HG03159 (cell line): ENCODE data around the gene WFDC1.
"Not testable (repeated sequence)": the region's sequence is repeated elsewhere in the genome, so short reads cannot be mapped to it uniquely, and the experiment has no call there.

ENCODE experiments used
- ATAC-seq: cut with Tn5 transposase; IDR thresholded peaks from one replicate; pipeline ENCODE4 v1.9.1; 2021; ENCODE audit warnings: mild to moderate bottlenecking, moderate library complexity; ENCODE audit not compliant: unreplicated experiment

The WFDC1 gene

DNA sequence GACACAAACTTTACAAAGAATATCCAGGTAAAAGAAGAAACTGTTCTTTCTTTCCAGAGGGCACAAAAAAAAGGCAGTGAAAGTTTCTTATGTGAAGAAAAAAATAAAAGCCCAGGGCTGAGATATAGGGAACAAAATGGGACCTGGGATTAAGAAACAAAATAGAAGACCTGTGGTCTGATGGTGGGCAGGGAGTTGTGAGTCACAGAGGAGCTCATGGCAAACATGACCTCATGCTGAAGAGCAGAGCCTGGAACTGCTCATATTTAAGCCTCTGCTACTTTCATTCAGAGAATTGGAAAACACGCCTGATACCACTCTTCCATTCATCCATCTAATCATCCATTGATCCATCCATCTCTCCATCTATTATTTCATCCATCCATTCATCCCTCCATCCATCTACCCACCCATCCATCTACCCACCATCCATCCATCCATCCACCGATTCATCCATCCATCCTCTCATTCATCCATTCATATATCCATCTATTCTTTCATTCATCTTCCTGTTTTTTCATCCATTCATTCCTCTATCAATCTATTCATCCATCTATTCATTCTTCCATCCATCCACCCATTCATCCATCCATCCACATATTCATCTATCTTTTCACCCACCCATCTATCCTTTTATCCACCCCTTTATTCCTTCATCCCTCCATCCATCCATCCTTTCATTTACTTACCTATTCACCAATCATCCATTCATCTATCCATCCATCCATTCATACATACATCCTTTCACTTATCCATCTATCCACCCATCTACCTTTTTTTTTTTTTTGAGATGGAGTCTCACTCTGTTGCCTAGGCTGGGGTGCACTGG lies 30.0 kb downstream of the WFDC1 start:
- ATAC-seq, result no peak

GRCh38 chr16:84326545-84326944 lies 31.9 kb downstream of the WFDC1 start:
- no peak for ATAC-seq

- ATAC-seq, result no peak
Observed at GRCh38 chr16:84327926-84328505, 33.3 kb downstream of the WFDC1 start.

GRCh38 chr16:84329016-84329415 lies 34.3 kb downstream of the WFDC1 start:
- no peak for ATAC-seq

DNA sequence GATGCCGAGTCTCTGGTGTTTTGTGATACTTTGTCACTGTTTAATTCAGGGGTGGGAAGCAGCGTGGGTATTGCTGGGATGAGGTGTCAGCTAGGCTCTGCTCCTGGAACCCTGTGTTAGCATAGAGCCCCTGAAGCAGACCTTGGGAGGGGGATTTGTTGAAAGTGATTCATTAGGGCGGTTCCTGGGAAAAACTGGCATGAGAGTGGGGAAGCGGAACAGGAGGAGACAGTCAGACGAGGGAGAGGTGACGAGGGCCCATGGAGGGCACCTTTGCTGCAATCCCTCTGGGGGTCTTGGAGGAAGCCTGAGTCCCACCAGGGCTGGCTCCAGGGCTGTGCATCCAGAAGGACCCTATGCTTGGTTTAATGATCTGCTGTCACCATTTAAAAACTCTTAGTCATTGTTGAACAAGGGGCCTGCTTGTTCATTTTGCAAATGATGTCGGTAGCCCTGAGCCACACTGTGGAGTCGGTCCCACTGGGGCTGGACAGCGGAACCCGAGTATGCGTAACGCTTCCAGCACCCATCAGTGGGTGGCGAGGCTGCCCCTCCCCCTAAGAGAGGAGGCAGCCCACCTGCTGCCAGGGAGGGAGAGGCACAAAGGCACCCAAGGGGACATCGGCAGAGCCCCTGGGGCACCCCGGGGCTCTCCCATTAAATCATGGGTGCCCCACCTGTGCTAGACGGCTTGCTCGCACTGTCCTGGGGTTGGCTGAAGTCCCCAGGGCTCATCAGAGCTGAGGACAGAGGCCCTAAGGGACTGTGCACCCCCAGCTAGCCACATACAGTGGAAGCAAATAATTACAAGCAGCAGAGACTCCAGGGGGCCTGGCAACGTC lies 35.4 kb downstream of the WFDC1 start:
- ATAC-seq, result no peak

- ATAC-seq, result no peak
Observed at GRCh38 chr16:84330685-84331050, 36.0 kb downstream of the WFDC1 start.

DNA sequence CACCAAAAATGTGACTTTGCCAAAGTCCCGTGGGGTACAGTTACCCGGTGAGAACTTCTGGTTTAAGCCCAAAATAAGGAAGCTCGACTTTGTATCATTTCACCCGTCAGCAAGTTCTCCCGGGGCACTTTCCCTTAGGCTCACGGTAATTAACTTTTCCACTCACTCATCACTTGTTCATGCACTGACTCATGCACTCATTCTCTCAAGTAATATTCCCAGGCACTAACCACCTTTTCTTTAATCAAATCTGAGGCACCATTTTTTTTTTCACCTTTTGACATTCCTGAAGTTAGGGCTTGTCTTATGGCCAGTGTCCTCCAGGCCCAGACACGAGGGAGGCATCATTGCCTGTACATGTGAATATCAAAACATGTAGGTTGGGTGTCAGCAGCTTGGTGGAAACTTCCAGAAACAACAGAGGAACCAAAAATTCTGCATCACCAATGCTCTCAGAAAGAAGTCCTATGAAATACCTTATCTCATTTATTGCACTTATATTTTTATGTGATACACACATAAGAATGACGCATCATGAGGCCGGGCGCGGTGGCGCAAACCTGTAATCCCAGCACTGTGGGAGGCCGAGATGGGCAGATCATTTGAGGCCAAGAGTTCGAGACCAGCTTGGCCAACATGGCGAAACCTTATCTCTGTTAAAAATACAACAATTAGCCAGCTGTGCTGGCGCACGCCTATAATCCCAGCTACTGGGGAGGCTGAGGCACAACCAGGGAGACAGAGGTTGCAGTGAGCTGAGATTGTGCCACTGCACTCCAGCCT lies 37.5 kb downstream of the WFDC1 start:
- ATAC-seq, result no peak

DNA sequence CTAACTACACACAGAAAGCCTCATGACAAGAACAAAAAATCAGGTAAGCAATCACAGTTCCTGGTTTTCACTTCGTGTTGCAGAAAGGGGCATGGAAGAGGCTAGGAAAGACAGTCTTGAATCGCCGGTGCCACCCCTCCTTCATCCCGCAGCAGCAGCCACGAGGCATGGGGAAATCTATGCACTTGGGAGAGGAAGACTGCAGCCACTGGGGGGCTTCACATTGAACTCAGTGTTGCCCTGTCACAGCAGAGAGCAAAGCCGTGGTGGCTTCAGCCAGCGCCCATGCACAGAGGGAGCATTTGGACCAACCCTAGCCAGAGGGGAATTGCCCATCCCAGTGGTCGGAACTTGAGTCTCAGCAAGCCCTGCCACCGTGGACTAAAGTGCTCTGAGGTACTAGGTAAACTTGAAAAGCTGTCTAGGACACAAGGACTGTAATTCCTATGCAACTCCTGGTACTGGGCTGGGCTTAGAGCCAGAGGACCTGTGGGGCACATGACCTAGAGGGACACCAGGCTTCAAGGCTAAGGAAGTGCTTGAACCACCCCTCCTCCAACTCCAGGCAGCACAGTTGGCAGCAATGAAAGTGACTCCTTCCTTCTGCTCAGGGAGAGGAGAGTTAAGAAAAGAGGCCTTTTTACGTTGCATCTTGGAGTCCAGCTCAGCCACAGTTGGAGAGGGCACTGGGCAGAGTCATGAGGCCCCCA lies 38.5 kb downstream of the WFDC1 start:
- no peak for ATAC-seq

- no peak for ATAC-seq
Observed at GRCh38 chr16:84334058-84334457, 39.4 kb downstream of the WFDC1 start.

- ATAC-seq, result no peak
Observed at GRCh38 chr16:84334482-84334881, 39.8 kb downstream of the WFDC1 start.

- not testable (repeated sequence) for ATAC-seq
Observed at GRCh38 chr16:84337236-84337635, 42.6 kb downstream of the WFDC1 start.

DNA sequence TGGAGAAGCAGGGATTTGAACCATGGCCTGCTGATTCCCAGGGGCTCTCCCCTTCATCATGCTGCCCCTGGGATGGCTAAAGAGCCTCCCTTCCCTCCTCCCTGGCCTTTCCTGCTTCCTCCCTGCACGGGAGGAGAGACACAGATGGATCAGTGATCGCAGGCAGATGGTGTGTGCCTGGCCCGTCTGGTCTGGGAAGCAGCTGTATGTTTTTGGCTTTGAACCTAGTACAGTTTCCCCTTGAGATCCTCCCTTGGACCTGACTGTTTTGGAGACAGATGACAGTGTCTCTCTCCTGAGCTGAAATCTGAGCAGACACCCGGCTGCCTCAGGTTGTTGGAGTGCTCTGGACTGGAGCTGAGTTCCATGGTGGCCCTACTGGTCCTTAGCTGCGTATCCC lies 44.6 kb downstream of the WFDC1 start:
- no peak for ATAC-seq

DNA sequence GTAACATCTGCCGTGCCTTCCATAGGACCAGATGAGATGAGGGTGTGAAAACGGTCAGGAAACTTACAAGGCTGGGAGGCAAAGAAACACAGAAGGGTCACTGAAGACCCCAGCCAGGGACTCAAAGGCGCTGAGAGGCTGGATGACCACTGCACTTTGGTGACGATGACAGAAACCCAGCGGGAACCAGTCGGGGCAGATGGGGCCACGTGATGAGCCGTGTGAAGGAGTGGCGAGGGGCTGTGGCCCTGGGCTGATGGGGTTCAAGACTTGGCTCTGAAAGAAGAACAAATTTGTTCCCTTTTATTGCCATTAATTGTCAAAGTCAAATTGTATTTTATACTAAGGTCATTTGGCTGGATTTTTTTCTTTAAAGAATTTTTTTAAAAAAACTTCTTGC lies 45.1 kb downstream of the WFDC1 start:
- ATAC-seq, result no peak

- no peak for ATAC-seq
Observed at GRCh38 chr16:84340325-84341040, 45.8 kb downstream of the WFDC1 start.

- ATAC-seq, result no peak
Observed at GRCh38 chr16:84341528-84342295, 47.0 kb downstream of the WFDC1 start.

DNA sequence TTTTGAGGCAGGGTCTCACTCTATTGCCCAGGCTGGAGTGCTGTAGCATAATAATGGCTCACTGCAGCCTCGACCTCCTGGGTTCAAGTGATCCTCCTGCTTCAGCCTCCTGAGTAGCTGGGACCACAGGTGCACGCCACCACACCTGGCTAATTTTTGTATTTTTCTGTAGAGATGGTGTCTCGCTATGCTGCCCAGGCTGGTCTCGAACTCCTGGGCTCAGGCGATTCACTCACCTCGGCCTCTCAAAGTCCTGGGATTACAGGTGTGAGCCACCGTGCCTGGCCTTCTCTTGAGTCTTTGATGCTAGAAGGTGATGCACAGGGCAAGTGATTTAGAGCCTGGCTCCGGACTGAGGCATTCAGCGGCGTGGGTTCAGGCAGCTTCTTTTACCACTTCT lies 49.1 kb downstream of the WFDC1 start:
- ATAC-seq, result not testable (repeated sequence)

GRCh38 chr16:84344781-84345180 lies 50.1 kb downstream of the WFDC1 start:
- ATAC-seq, result no peak

- no peak for ATAC-seq
Observed at GRCh38 chr16:84347161-84347560, 52.5 kb downstream of the WFDC1 start.

GRCh38 chr16:84348386-84348888 lies 53.8 kb downstream of the WFDC1 start:
- ATAC-seq, result no peak
